Omental fat pad (tissue), 4 donors: ENCODE measurements around the gene NAA80. TPM values are rescaled to one million over a fixed set of nuclear protein-coding genes. Genes with fewer than 3 reads are reported as not detected.

ENCODE experiments used
- ATAC-seq: fragments of 150-250 bp; one replicate; pipeline ENCODE4 v1.9.1; 2016; ENCODE audit warnings: mild to moderate bottlenecking, moderate library complexity; ENCODE audit not compliant: low FRiP score
- DNase-seq: peaks from one replicate; pipeline ENCODE4 v3.0.0-alpha.2; 2019; ENCODE audit warnings: low spot score
- CTCF ChIP-seq, 3 donors: fragments of 450-650 bp; IDR thresholded peaks; one replicate each; pipeline ENCODE4 v1.5.1; 2016 to 2017; ENCODE audit warnings: antibody characterized with exemption in 3 of 3, mild to moderate bottlenecking in 3 of 3, moderate library complexity in 2 of 3
- total RNA-seq, 4 donors: library from RNA; depleted of rRNA; stranded (reverse); fragments of >200 nt; gene quantifications; one replicate each; pipeline ENCODE4 v1.1.0, GENCODE V29; 2016

The NAA80 gene
- total RNA-seq, 4 donors from 2014 or later = 3.4 to 8.4 (median 5.3) TPM

- DNase-seq (no peak), ATAC-seq (no peak)
- TF ChIP-seq CTCF (IDR thresholded peaks at IDR 0.05) = no peak
These were observed 48.7 kb downstream of the NAA80 start for GRCh38 chr3:50250514-50250913.

GRCh38 chr3:50249457-50249856 is 49.7 kb downstream of the NAA80 start:
- TF ChIP-seq CTCF (IDR thresholded peaks at IDR 0.05) = no peak
- ATAC-seq (no peak), DNase-seq (no peak)

- no peak for TF ChIP-seq CTCF (IDR thresholded peaks at IDR 0.05)
- DNase-seq (no peak), ATAC-seq (peak; percentile 16)
These were observed 50.8 kb downstream of the NAA80 start for GRCh38 chr3:50248387-50248786.

- DNase-seq = no peak
- ATAC-seq = peak; percentile 55
- TF ChIP-seq CTCF (IDR thresholded peaks at IDR 0.05) = no peak
These were observed 52.7 kb downstream of the NAA80 start for GRCh38 chr3:50246517-50246954.

Other genes starting within 250 kb of the NAA80 start
- gene RBM5, start 210.5 kb downstream of the NAA80 start, total RNA-seq = 100 to 1,000 TPM; 143 to 308 (median 190) TPM
- 10 to 100 TPM; 18.3 to 46.2 (median 33.8) TPM for gene SEMA3F, start 144.1 kb downstream of the NAA80 start, total RNA-seq
- 1 to 10 TPM in 1 of 4 donors, not detected in 3; 1.3 TPM for gene GNAT1, start 107.8 kb downstream of the NAA80 start, total RNA-seq
- 1 to 10 TPM in 1 of 4 donors, under 1 TPM in 2, not detected in 1; 0.56 to 1.5 (median 0.84) TPM for gene SLC38A3, start 94.1 kb downstream of the NAA80 start, total RNA-seq
- gene GNAI2, start 63.2 kb downstream of the NAA80 start, total RNA-seq = 100 to 1,000 TPM; 157 to 305 (median 241) TPM
- gene SEMA3B, start 30.3 kb downstream of the NAA80 start, total RNA-seq = 10 to 100 TPM; 14.2 to 94.1 (median 45.4) TPM
- not detected for gene LSMEM2, start 20.3 kb downstream of the NAA80 start, total RNA-seq
- 100 to 1,000 TPM in 1 of 4 donors, 10 to 100 TPM in 3; 40.0 to 178 (median 72.2) TPM for gene IFRD2, start 7.0 kb downstream of the NAA80 start, total RNA-seq
- 1 to 10 TPM; 1.9 to 6.2 (median 4.0) TPM for gene HYAL3, start within 50 bp of the NAA80 start, total RNA-seq
- 10 to 100 TPM in 3 of 4 donors, 1 to 10 TPM in 1; 6.8 to 32.3 (median 14.6) TPM for gene HYAL1, start 4.2 kb upstream of the NAA80 start, total RNA-seq
- gene HYAL2, start 23.3 kb upstream of the NAA80 start, total RNA-seq = 100 to 1,000 TPM; 106 to 348 (median 175) TPM
- gene TUSC2, start 28.8 kb upstream of the NAA80 start, total RNA-seq = 10 to 100 TPM; 13.7 to 28.8 (median 22.8) TPM
- gene RASSF1, start 41.4 kb upstream of the NAA80 start, total RNA-seq = 10 to 100 TPM; 42.1 to 82.0 (median 53.3) TPM
- gene ZMYND10, start 46.3 kb upstream of the NAA80 start, total RNA-seq = 1 to 10 TPM in 1 of 4 donors, under 1 TPM in 3; 0.28 to 2.1 (median 0.64) TPM
- gene NPRL2, start 51.4 kb upstream of the NAA80 start, total RNA-seq = 10 to 100 TPM in 3 of 4 donors, 1 to 10 TPM in 1; 9.5 to 22.7 (median 13.9) TPM
- 10 to 100 TPM; 26.4 to 33.7 (median 30.2) TPM for gene CYB561D2, start 51.5 kb upstream of the NAA80 start, total RNA-seq
- gene TMEM115, start 60.1 kb upstream of the NAA80 start, total RNA-seq = 10 to 100 TPM; 41.5 to 70.6 (median 52.1) TPM
- gene CACNA2D2, start 204.2 kb upstream of the NAA80 start, total RNA-seq = 1 to 10 TPM in 1 of 4 donors, under 1 TPM in 3; 0.19 to 3.6 (median 0.94) TPM